Testis (tissue), 3 donors: ENCODE results near the gene NOL4L. TPM values are rescaled to one million over a fixed set of nuclear protein-coding genes. Genes with fewer than 3 reads are reported as not detected.

Experiments
- DNase-seq: peaks from one replicate; pipeline ENCODE4 v3.0.0-alpha.2; 2019
- H3K27ac ChIP-seq, 2 donors: fragments of 200-600 bp; sonication (generic); one replicate each; pipeline ENCODE4 v1.5.1; 2019
- H3K27me3 ChIP-seq: fragments of 200-600 bp; sonication (generic); one replicate; pipeline ENCODE4 v1.5.1; 2019
- H3K36me3 ChIP-seq: fragments of 200-600 bp; sonication (generic); one replicate; pipeline ENCODE4 v1.5.1; 2017; ENCODE audit warnings: low read depth; ENCODE audit errors: missing control alignments
- H3K4me1 ChIP-seq: fragments of 200-600 bp; sonication (generic); one replicate; pipeline ENCODE4 v1.5.1; 2019
- H3K4me3 ChIP-seq, 2 donors: fragments of 200-600 bp; sonication (generic); one replicate each; pipeline ENCODE4 v1.5.1; 2017 to 2019
- H3K9me3 ChIP-seq: fragments of 200-600 bp; sonication (generic); one replicate; pipeline ENCODE4 v1.5.1; 2017
- CTCF ChIP-seq, 3 experiments: fragments of 450-650 bp in 2 of 3; fragments of 200-600 bp in 1 of 3; sonication (generic) in 1 of 3; IDR thresholded peaks; one replicate each; pipeline ENCODE4 v1.5.1; 2016 to 2019; ENCODE audit warnings: antibody characterized with exemption in 3 of 3, mild to moderate bottlenecking in 2 of 3, moderate library complexity in 1 of 3
- POLR2A ChIP-seq: fragments of 450-650 bp; IDR thresholded peaks from one replicate; pipeline ENCODE4 v1.6.1; 2017; ENCODE audit warnings: antibody characterized with exemption, mild to moderate bottlenecking, moderate library complexity
- WGBS, 2 donors: methylation state at CpG; one replicate each; pipeline ENCODE4 v1.1.5; 2018; 5-methylcytosine and 5-hydroxymethylcytosine counted together
- intact Hi-C: fragments of 100-400 bp; cut with DNase I; formaldehyde crosslinking; loops from one replicate; pipeline ENCODE4 v1.15.1; 2023; ENCODE audit warnings: low total_unique reads
- polyA plus RNA-seq: library from polyadenylated mRNA; stranded (reverse); fragments of 350-450 nt; fragmentation: Illumina TruSeq; extraction: RNeasy Lipid Tissue Mini Kit (QIAGEN cat#74804); gene quantifications from one replicate; pipeline ENCODE4 v1.2.3, GENCODE V29; 2014; ENCODE audit warnings: low read depth, low replicate concordance; ENCODE audit not compliant: insufficient read depth
- total RNA-seq, 2 donors: library from RNA; depleted of rRNA; stranded (reverse); fragments of >200 nt; gene quantifications; one replicate each; pipeline ENCODE4 v1.2.3, GENCODE V29; 2016

The NOL4L gene
- total and polyA plus RNA-seq, 3 donors from 2014 or later: 100.0 to 129 (median 115) TPM

- no peak for DNase-seq
- Histone ChIP-seq H3K27ac (no peak overlapping the region), H3K36me3 (no peaks in the 10 kb centered on the region), H3K9me3 (no peaks in the 10 kb centered on the region), H3K27me3 (no peaks in the 10 kb centered on the region), H3K4me1 (peaks cover 27% of the 10 kb centered on the region), H3K4me3 (no peak overlapping the region)
- 81 to 84% methylated on average over 8 to 15 of the region's 15 CpGs for WGBS, 2 donors
- no peak for TF ChIP-seq POLR2A
- TF ChIP-seq CTCF (IDR thresholded peaks at IDR 0.05): no peak
- intact Hi-C loops: no loop called here
Observed at GRCh38 chr20:32517914-32518592, 67.1 kb downstream of the NOL4L start.

- intact Hi-C loops: no loop called here
- peaks cover 21% of the 10 kb centered on the region for H3K4me1 ChIP-seq
- 92 to 93% methylated on average over 6 of the region's 6 CpGs for WGBS, 2 donors
- H3K4me3 ChIP-seq: no peak overlapping the region
- no peak overlapping the region for H3K27ac ChIP-seq
- H3K9me3 ChIP-seq: no peaks in the 10 kb centered on the region
- no peak for DNase-seq
- TF ChIP-seq POLR2A: no peak
- no peak for TF ChIP-seq CTCF (IDR thresholded peaks at IDR 0.05)
- no peaks in the 10 kb centered on the region for H3K36me3 ChIP-seq
- no peaks in the 10 kb centered on the region for H3K27me3 ChIP-seq
Observed at GRCh38 chr20:32517518-32517873, 67.6 kb downstream of the NOL4L start.

- DNase-seq: no peak
- H3K4me3 ChIP-seq: no peak overlapping the region
- 67 to 72% methylated on average over 9 to 10 of the region's 10 CpGs for WGBS, 2 donors
- H3K27ac ChIP-seq: no peak overlapping the region
- TF ChIP-seq POLR2A (no peak), CTCF (IDR thresholded peaks at IDR 0.05) (no peak)
- H3K9me3 ChIP-seq: no peaks in the 10 kb centered on the region
- H3K36me3 ChIP-seq: no peaks in the 10 kb centered on the region
- peaks cover 17% of the 10 kb centered on the region for H3K4me1 ChIP-seq
- no peaks in the 10 kb centered on the region for H3K27me3 ChIP-seq
- intact Hi-C loops: no loop called here
Observed at GRCh38 chr20:32516583-32517517, 68.3 kb downstream of the NOL4L start.

GRCh38 chr20:32515631-32516101 lies 69.5 kb downstream of the NOL4L start:
- Histone ChIP-seq H3K9me3 (no peaks in the 10 kb centered on the region), H3K36me3 (no peaks in the 10 kb centered on the region), H3K4me1 (peaks cover 19% of the 10 kb centered on the region), H3K4me3 (no peak overlapping the region), H3K27ac (no peak overlapping the region), H3K27me3 (no peaks in the 10 kb centered on the region)
- 84 to 87% methylated on average over 9 to 10 of the region's 10 CpGs for WGBS, 2 donors
- no peak for DNase-seq
- intact Hi-C loops: no loop called here
- TF ChIP-seq POLR2A: no peak
- TF ChIP-seq CTCF (IDR thresholded peaks at IDR 0.05): no peak
